Measurements from ENCODE around the gene CCDC66. TPM values are rescaled to one million over a fixed set of nuclear protein-coding genes. Genes with fewer than 3 reads are reported as not detected.

The CCDC66 gene
- total RNA-seq, 1 experiment from 2014 or later, result 32.0 TPM

- no peak overlapping the region for H2BK20ac ChIP-seq (ENCODE audit: low read depth, low read length, poor library complexity, severe bottlenecking)
- Mint-ChIP-seq H3K27me3 (ENCODE audit: low read depth) (peaks cover 2% of the 10 kb centered on the region), H3K9me3 (no peaks in the 10 kb centered on the region), H3K36me3 (ENCODE audit: insufficient read depth in 1 of 3, low read depth in 3 of 3) (peaks cover 10 to 17% (median 15%) of the 10 kb centered on the region in 3 experiments; a peak in 6 of 7 replicates), H3K4me3 (peak overlapping the region; percentile 94 to 96), H3K4me1 (peaks cover 12% of the 10 kb centered on the region in 2 experiments), H3K27ac (peak overlapping the region; percentile 40 to 100 (median 44); a peak in 3 of 7 replicates)
- H4K5ac ChIP-seq (ENCODE audit: insufficient read length, low read depth, low read length), result no peak overlapping the region
- H3K27ac ChIP-seq (ENCODE audit: insufficient read length, low read depth, low read length), result no peak overlapping the region
- DNase-seq, result no peak
- TF ChIP-seq CTCF (conservative IDR thresholded peaks at IDR 0.05), result peak; percentile 35; the same call in 1 of the 3 replicates
- H4K91ac ChIP-seq (ENCODE audit: insufficient read length, low read depth, low read length), result no peak overlapping the region
- no peak overlapping the region for H3K23ac ChIP-seq (ENCODE audit: insufficient read length, low read depth, low read length)
- no peak overlapping the region for H3K14ac ChIP-seq (ENCODE audit: insufficient read depth, low read length)
- H3K23me2 ChIP-seq (ENCODE audit: insufficient read length, low read depth, low read length, poor library complexity, severe bottlenecking), result peaks cover 3% of the 10 kb centered on the region
- H2BK12ac ChIP-seq (ENCODE audit: insufficient read length, low read depth, low read length), result no peak overlapping the region
- H3K79me2 ChIP-seq (ENCODE audit: insufficient read depth, low read length), result peaks cover 6% of the 10 kb centered on the region; the same call in 1 of the 2 replicates
- H2AFZ ChIP-seq (ENCODE audit: low read length), result no peak overlapping the region
- H3K79me1 ChIP-seq (ENCODE audit: insufficient read depth, low read depth, low read length, poor library complexity, severe bottlenecking), result no peaks in the 10 kb centered on the region
- H2BK5ac ChIP-seq (ENCODE audit: insufficient read length, low read length), result no peak overlapping the region
- WGBS (ENCODE audit: extremely low coverage, insufficient read length, low lambda C conversion rate), result no CpG with 5 or more reads among the region's 7 CpGs
- H3K27me3 ChIP-seq (ENCODE audit: insufficient read depth, low read length), result no peaks in the 10 kb centered on the region
- no peak overlapping the region for H3K4ac ChIP-seq (ENCODE audit: low read depth, low read length)
- peak overlapping the region; percentile 56 for H3K4me2 ChIP-seq (ENCODE audit: insufficient read depth, insufficient read length, low read length)
- no peak overlapping the region for H4K8ac ChIP-seq (replicated peaks; ENCODE audit: insufficient read length, low read depth, low read length)
- no peak overlapping the region for H3T11ph ChIP-seq (ENCODE audit: low read length)
- H2BK120ac ChIP-seq (ENCODE audit: low read depth, low read length, poor library complexity, severe bottlenecking), result no peak overlapping the region
- H4K20me1 ChIP-seq (ENCODE audit: control insufficient read depth, insufficient read depth, insufficient read length), result no peaks in the 10 kb centered on the region
- no peak overlapping the region for H3K56ac ChIP-seq (ENCODE audit: insufficient read length, low read depth, low read length)
- peak overlapping the region; percentile 78 for H3K9ac ChIP-seq (ENCODE audit: extremely low read depth, insufficient read length, low read length)
- H2BK15ac ChIP-seq (ENCODE audit: low read depth, low read length), result no peak overlapping the region
- H3K18ac ChIP-seq (ENCODE audit: insufficient read length, low read depth, low read length), result no peak overlapping the region
- no peaks in the 10 kb centered on the region for H3K4me1 ChIP-seq (ENCODE audit: insufficient read depth, low read length)
- H3K9me3 ChIP-seq (ENCODE audit: control insufficient read depth, low read depth, low read length), result no peaks in the 10 kb centered on the region
- no peak overlapping the region for H2AK5ac ChIP-seq (ENCODE audit: insufficient read length, low read length)
Observed at GRCh38 chr3:56557831-56558170, 826 bp downstream of the CCDC66 start.

All from H9 (cell line).